ENCODE results near the gene PALD1. TPM values are rescaled to one million over a fixed set of nuclear protein-coding genes. Genes with fewer than 3 reads are reported as not detected.
A peak's percentile ranks its signal among the peaks of the same experiment; 100 is the strongest.

The PALD1 gene
- total RNA-seq, 4 donors from 2014 or later = 6.2 to 12.1 (median 7.7) TPM

DNA sequence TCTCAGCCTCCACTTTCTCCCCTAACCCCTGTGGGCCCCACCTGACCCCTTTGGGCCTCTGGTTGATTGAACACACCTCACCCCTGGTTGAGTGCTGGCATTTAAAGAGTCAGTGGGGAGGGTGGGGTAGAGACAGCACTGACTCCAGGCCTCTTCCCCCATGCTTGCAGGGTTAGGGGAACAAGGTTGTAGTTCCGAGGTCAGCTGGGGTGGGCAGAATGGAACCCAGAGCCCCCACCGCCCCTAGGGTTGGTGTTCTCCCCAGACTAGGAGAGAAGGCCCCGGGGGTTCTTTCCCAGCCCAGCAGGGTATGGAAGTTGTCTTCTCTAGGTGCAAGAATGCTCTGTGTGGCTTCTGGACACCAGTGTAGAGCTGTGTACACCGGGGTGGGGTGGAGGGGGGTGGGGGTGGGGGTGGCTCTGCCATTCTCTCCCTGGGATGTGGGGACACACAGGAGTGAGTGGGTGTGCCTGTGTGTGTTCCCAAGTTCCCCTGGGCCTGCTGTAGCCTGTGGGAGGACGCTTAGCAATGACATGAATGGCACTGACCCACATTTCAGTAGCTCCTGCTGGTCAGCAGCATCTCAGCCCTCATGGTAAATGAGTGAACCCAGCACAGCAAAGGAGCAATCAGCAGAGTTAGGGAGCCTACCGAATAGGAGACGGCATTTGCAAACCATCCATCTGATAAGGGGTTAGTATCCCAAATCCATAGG lies 90.4 kb downstream of the PALD1 start:
- no peak overlapping the region for H3K4me3 ChIP-seq
- no peak overlapping the region for H3K27ac ChIP-seq
- H3K27me3 ChIP-seq = no peaks in the 10 kb centered on the region
- WGBS = 95% methylated on average over 7 of the region's 7 CpGs
- no peaks in the 10 kb centered on the region for H3K9me3 ChIP-seq
- DNase-seq (ENCODE audit: low spot score in 2 of 2) = peak in 1 of 2 donors; percentile 39
- H3K4me1 ChIP-seq = peaks cover 5% of the 10 kb centered on the region
- H3K36me3 ChIP-seq = no peaks in the 10 kb centered on the region
- no peak for TF ChIP-seq EP300 (IDR thresholded peaks at IDR 0.05)
- TF ChIP-seq, protein P1, sequence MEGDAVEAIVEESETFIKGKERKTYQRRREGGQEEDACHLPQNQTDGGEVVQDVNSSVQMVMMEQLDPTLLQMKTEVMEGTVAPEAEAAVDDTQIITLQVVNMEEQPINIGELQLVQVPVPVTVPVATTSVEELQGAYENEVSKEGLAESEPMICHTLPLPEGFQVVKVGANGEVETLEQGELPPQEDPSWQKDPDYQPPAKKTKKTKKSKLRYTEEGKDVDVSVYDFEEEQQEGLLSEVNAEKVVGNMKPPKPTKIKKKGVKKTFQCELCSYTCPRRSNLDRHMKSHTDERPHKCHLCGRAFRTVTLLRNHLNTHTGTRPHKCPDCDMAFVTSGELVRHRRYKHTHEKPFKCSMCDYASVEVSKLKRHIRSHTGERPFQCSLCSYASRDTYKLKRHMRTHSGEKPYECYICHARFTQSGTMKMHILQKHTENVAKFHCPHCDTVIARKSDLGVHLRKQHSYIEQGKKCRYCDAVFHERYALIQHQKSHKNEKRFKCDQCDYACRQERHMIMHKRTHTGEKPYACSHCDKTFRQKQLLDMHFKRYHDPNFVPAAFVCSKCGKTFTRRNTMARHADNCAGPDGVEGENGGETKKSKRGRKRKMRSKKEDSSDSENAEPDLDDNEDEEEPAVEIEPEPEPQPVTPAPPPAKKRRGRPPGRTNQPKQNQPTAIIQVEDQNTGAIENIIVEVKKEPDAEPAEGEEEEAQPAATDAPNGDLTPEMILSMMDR (IDR thresholded peaks at IDR 0.05) = no peak
- TF ChIP-seq POLR2AphosphoS5 (IDR thresholded peaks at IDR 0.05) = no peak
- no peak for TF ChIP-seq POLR2A (IDR thresholded peaks at IDR 0.05)

DNA sequence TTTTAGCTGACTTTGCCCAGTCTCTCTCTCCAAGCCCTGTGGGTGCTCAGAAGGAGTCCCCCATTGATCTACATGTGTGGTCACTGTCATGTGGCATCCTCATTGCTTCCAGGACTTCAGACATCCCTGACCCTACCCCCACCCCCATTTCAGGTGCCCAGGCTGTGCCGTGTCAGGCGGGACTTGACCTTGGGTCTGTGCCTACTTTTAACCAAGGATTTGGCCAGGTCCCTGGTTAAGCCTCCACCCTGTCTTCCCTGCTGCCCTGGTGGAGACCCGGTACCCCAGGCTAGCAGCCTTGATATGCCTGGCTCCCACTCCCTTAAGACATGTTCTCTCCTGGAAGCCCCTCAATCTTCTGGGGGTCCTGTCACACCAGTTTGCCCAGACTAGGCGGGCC lies 92.7 kb downstream of the PALD1 start:
- Histone ChIP-seq H3K4me3 (no peak overlapping the region), H3K27ac (no peak overlapping the region), H3K36me3 (no peaks in the 10 kb centered on the region), H3K9me3 (no peaks in the 10 kb centered on the region), H3K27me3 (no peaks in the 10 kb centered on the region), H3K4me1 (peaks cover 14% of the 10 kb centered on the region)
- TF ChIP-seq EP300 (IDR thresholded peaks at IDR 0.05) = no peak
- no peak for TF ChIP-seq POLR2A (IDR thresholded peaks at IDR 0.05)
- TF ChIP-seq, protein P1 (IDR thresholded peaks at IDR 0.05) = no peak
- no peak for TF ChIP-seq POLR2AphosphoS5 (IDR thresholded peaks at IDR 0.05)
- WGBS = 100% methylated on average over 1 of the region's 4 CpGs
- no peak for DNase-seq (ENCODE audit: low spot score in 2 of 2)

DNA sequence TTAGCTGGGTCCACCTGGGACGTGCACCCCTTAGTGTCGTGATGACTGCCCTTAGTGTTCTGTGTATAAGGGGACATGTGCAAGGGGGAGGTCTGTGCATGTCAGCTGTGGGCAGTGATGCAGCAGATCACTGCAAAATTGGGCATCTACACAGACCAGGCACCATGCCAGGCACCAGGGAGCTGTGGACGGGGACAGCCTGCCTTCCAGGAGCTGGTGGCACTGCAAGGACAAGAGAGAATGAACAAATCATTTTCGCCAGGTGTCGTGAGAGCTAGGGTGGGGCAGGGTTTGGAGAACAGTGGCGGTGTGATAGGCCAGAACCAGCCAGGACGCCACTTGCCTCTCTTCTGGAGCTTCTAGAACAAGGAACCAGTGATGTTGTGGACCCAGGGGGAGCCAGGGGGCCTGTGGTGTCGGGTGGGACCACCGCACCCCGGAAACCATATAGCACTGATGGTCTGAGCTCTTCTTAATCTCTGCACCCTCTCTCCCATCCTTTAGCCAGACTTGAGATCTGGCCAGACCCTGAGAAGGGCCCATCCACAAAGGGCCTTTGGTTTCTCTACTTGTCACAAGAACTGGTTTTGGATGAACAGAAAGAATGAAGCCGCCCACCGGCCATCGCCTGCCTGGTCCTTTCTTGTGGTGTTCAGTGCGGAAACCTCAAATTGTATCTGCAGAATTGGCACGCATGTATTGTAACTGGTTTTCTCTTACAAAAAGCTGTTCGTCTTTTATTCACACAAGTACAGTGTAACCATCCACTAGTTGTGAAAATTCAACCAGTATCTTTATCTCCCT lies 93.3 kb downstream of the PALD1 start:
- Histone ChIP-seq H3K27me3 (no peaks in the 10 kb centered on the region), H3K36me3 (no peaks in the 10 kb centered on the region), H3K4me3 (no peak overlapping the region), H3K4me1 (peaks cover 20% of the 10 kb centered on the region), H3K9me3 (no peaks in the 10 kb centered on the region), H3K27ac (no peak overlapping the region)
- 82% methylated on average over 16 of the region's 16 CpGs for WGBS
- no peak for DNase-seq (ENCODE audit: low spot score in 2 of 2)
- TF ChIP-seq POLR2A (IDR thresholded peaks at IDR 0.05) (no peak), EP300 (IDR thresholded peaks at IDR 0.05) (no peak), POLR2AphosphoS5 (IDR thresholded peaks at IDR 0.05) (no peak)
- TF ChIP-seq, protein P1 (IDR thresholded peaks at IDR 0.05) = no peak

DNA sequence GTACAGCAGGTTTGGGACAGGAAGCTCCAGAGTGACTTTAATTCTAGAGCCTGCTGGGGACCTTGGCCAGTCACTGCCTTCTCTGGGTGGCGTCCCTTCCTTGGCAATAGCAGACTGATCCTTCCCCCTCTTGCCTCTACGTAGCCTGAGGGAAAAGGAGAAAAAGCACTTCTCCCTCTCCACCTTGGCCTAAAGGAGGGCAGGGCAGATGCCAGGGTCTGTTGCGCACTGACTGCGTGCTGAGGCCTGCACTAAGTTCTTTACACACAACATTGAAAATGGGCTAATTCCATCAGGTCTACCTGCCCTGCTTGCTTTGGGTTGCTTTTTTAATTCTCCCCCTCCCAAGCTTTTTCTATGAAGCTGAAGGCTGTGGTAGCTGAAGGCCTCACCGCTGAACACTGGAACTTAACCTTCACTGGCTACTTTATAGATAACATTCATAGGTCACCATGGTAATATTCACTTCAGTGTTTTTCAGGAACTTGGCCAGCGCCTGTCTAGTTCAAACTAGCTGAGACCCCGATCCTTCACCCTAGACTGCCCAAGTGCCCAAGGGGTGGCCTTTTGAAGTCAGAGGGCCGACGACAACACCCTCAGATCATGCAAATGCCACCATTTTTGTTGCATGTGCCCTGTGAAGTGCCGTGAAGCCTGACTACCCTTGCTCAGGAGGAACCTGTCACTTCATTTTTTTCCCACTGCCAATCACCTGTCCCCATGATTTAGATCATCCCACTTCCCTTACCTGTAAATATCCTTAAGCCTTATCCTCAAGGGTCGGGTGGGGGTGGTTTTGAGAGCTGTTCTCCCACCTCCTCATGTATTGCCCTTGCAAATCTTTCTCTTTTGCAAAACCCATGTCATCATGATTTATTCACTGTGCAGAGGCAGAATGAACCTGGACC lies 95.3 kb downstream of the PALD1 start:
- TF ChIP-seq, protein P1 (IDR thresholded peaks at IDR 0.05) = no peak
- no peak for TF ChIP-seq POLR2A (IDR thresholded peaks at IDR 0.05)
- TF ChIP-seq EP300 (IDR thresholded peaks at IDR 0.05) = no peak
- TF ChIP-seq POLR2AphosphoS5 (IDR thresholded peaks at IDR 0.05) = no peak
- H3K27me3 ChIP-seq = no peaks in the 10 kb centered on the region
- no peak overlapping the region for H3K4me3 ChIP-seq
- H3K36me3 ChIP-seq = no peaks in the 10 kb centered on the region
- 80% methylated on average over 11 of the region's 11 CpGs for WGBS
- DNase-seq (ENCODE audit: low spot score in 2 of 2) = no peak
- H3K4me1 ChIP-seq = peaks cover 23% of the 10 kb centered on the region
- H3K9me3 ChIP-seq = no peaks in the 10 kb centered on the region
- H3K27ac ChIP-seq = no peak overlapping the region

Measured in suprapubic skin (tissue), 4 donors.